LoVo (cell line): Measurements from ENCODE around the gene PISD.

Experiments used
- DNase-seq: peaks from one replicate; pipeline ENCODE4 v3.0.0-alpha.2; 2016; ENCODE audit warnings: low spot score

PISD gene

GRCh38 chr22:31572939-31573338 is 89.1 kb downstream of the PISD start:
- no peak for DNase-seq

- DNase-seq = no peak
Measured at GRCh38 chr22:31569126-31569525, 92.9 kb downstream of the PISD start.
